Body of pancreas (tissue), 4 donors: ENCODE data around the gene BSPRY.

ENCODE experiments used
- CTCF ChIP-seq, 7 experiments: fragments of 450-650 bp in 4 of 7; fragments of 200-600 bp in 3 of 7; sonication (generic) in 3 of 7; IDR thresholded peaks; one replicate each; pipeline ENCODE4 v1.5.1; 2016 to 2019; ENCODE audit warnings: antibody characterized with exemption in 7 of 7
- POLR2A ChIP-seq, 3 donors: fragments of 450-650 bp; IDR thresholded peaks; one replicate each; pipeline ENCODE4 v1.6.1; 2016; ENCODE audit warnings: antibody characterized with exemption in 3 of 3, mild to moderate bottlenecking in 2 of 3

GRCh38 chr9:113373676-113374392 lies 24.5 kb downstream of the BSPRY start:
- TF ChIP-seq CTCF (IDR thresholded peaks at IDR 0.05) (no peak), POLR2A (IDR thresholded peaks at IDR 0.05) (no peak)
